ENCODE measurements around the gene PIN1.
"Not testable (repeated sequence)": the region's sequence is repeated elsewhere in the genome, so short reads cannot be mapped to it uniquely, and the experiment has no call there.

The PIN1 gene

DNA sequence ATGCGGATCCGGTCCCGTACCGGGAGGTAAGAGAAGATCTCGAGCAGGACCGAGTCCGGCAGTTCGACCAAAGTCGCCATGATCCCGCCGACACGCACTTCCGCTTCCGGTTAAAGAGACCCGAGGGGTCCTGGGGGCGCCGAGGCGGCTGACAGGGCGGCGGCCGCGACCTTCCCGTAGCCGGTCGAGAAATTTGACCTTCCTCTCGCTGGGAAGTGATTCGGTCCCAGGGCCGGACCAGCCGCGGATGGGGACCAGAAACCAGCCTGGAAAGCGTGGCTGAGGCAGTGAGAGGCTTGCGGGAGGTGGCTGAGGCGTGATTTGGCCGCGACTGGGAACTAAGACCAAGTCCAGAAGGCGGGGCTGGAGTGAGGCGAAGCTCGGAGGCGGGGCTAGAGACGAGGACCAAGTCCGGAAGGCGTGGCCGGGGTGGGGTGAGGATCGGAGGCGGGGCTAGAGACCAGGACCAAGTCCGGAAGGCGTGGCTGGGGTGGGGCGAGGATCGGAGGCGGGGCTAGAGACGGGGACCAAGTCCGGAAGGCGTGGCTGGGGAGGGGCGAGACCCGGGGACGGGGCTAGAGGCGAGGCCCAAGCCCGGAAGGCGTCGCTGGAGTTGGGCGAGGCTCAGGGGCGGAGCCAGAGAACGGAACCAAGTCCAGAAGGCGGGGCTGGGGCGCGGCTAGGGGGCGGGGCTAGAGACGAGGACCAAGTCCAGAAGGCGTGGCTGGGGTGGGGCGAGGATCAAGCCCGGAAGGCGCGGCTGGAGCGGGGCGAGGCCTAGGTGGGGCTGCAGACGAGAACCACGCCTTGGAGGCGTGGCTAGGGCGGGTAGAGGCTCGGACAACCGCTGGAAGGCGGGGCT lies 16.2 kb upstream of the PIN1 start, which contains the start of gene FBXL12:
TSS of gene FBXL12 (minus strand) at position 346 of the 862 bp plus-strand sequence. CDS start at position 80, 266 bp downstream.
- DNase-seq (ENCODE audit: low read depth in 2 of 2) = peak; percentile 98

DNA sequence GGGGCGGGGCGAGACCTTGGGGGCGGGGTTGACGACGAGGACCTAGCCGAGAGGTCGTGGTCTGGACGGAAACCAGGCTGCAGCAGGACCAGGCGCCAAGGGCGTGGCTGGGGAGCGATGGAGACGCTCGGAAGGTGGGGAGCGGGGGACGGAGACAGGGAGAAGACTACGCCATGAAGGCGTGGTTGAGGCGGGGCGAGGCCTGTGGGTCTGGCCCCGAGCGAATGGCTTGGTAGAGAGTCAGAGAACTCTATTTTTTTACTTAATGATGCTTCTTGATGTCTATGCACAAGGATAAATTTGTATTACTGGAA lies 15.6 kb upstream of the PIN1 start:
- DNase-seq (ENCODE audit: low read depth in 2 of 2) = no peak

DNA sequence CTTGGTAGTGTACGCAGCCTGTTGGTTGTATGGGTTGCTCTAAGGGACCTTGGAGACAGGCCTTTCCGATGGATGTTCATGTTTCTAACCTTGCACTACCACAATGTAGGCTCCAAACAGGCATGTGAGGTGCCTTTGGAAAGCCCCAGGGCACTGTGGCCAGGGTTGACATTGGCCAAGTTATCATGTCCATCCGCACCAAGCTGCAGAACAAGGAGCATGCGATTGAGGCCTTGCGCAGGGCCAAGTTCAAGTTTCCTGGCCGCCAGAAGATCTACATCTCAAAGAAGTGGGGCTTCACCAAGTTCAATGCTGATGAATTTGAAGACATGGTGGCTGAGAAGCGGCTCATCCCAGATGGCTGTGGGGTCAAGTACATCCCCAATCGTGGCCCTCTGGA lies 15.1 kb upstream of the PIN1 start:
- DNase-seq (ENCODE audit: low read depth in 2 of 2) = not testable (repeated sequence)

DNA sequence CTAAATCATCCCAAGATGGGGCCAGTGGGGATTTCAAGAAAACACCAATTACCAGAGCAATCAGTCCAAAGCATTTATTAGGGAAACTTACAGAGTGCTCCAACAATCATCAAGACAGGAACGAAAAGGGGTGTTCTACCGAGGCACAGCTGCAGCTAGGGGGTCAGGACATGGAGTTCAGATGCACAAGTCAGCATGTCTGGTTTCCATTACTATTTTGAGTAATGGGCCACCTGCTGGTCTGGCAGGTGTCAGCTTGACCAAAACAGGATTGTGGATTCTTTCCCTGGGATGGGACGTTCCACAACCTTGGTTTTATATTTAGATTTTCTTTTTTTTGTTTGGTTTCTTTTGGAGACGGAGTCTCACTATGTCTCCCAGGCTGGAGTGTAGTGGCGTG lies 11.3 kb upstream of the PIN1 start:
- no peak for DNase-seq (ENCODE audit: low read depth in 2 of 2)

DNA sequence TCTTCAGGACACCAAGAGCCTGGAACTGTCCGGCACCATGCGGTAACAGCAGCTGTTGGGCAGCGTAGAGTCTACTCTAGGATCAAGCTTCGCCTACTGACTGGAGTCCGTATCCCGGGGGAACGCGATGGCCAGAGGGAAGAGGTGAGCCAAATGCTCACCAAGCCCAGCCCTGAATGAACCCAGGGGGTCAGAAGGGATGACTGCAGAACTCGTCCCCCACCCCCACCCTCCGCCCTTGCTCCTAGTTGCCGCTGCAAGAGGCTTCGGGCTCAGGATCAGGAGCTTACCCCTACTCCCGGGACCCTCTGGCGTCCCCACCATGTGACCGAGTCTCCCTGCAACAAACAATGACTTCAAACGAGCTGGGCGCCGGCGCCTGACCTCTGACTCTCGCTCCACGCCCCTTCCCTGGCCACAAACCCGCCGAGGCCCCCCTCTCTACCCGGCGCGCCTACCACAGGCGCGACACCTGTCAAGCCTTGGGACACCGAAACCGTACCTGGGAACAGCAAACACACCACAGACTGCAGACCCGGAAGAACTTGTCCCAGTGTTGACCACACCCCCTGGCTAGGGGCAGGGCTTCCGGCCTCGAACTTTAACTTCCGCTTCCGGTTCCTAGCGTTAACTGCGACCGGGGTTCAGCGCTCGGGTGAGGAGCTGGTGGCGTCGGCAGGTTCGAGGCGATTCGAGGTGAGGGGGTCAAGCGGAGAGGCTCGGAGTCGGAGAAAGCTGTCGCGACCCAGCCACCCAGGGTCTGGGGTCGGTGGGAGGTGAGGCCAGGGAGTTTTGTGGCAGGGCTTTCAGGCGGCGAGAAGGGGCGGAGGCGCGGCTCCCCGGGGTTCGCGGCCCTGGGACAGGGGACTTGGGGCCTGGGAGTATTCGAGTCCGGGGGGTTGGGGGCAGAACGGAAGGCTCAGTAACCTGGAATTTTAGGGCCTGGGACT lies 7.6 kb upstream of the PIN1 start, which contains the start of gene UBL5:
TSS of gene UBL5 (plus strand) at position 630 of the 950 bp plus-strand sequence. CDS start 420 bp downstream, outside the sequence.
- peak; percentile 38 to 42 for DNase-seq (ENCODE audit: low read depth in 2 of 2)

DNA sequence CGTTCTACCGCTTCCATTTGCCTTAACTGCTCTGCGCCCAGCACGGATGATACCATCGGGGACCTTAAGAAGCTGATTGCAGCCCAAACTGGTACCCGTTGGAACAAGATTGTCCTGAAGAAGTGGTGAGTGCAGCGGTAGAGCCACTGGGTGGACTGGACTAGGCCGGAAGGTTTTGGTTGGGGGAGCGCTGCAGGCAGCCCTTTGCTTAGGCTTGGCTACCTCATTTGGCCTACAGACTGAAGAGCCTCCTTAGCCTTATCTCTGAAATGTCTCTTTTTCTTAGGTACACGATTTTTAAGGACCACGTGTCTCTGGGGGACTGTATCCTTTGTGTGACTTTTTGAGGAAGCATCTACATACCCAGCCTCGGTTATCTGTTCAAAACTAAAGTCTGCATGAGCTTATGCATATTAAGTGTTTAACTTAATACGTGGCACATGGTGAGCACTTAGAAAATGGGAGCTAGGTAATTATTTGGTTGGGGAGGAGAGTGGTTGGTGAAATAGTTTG lies 6.5 kb upstream of the PIN1 start:
- no peak for DNase-seq (ENCODE audit: low read depth in 2 of 2)

DNA sequence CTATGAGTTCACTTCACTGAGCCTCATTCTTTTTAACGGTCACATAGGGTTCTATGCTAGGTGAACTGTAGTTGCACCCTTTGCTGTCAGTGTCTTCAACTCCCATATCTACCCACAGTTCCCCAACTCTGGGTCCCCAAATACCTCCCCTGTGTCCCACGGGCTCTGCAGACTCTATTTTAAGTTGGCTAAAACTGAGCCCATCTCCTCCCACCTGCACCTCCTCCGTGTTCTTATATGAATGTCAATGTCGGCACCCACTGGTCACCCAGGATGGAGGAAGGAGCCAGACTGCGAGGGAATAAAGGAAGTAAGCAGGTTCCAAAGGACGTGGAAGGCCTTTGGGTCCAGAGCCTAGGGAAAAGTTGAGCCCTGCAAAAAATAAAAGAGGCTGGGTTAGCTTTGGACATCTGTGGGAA lies 802 bp upstream of the PIN1 start:
- no peak for DNase-seq (ENCODE audit: low read depth in 2 of 2)

DNA sequence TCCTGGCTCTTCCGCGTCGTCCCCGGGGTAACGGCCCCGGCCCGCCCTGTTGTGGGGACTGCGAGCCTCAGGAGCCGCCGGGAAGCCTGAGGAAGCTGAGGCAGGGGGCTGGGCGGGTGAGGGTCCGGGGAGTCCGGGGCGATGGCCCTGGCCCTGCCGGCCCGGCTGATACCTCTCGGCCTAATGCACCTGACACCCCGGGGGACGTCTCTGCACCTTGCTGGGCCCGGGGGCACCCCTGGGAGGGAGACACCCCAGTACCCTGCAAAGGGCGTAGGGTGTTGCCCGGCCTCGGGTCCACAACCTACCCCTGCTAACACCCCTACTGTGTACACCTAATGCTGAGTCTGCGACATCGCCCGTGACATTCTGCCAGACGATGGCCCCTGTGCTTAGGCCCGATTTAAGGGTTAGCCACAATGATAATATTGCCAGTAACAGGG lies 410 bp downstream of the PIN1 start:
- no peak for DNase-seq (ENCODE audit: low read depth in 2 of 2)

DNA sequence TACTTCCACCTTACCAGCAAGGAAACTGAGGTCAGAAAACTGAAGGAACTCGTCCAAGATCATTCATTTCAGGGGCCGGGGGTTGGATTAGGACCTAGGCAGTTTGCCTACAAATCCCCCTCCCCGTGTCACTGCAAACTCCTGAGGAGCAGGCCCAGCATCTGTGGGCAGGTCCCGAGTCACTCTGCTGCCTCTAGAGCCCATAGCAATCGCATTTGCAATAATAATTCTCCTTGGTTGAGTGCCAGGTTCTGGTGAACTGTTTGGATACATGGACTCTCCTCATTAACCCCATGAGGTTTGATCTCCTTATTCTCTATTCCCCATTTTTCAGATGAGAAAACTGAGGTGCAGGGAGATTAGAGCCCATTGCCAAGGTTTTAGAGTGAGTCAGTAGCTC lies 903 bp downstream of the PIN1 start:
- DNase-seq (ENCODE audit: low read depth in 2 of 2) = peak in 1 of 2 experiments; percentile 4

DNA sequence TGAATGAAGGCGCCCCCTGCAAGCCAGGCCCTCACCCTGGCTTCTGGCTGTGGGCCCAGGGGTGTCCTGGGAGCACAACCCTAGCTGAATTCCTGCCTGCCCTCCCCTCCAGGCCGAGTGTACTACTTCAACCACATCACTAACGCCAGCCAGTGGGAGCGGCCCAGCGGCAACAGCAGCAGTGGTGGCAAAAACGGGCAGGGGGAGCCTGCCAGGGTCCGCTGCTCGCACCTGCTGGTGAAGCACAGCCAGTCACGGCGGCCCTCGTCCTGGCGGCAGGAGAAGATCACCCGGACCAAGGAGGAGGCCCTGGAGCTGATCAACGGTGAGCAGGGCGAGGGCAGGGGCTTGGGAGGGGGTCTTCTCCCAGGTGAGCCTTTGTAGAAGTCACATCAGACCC lies 3.2 kb downstream of the PIN1 start:
- DNase-seq (ENCODE audit: low read depth in 2 of 2) = no peak

DNA sequence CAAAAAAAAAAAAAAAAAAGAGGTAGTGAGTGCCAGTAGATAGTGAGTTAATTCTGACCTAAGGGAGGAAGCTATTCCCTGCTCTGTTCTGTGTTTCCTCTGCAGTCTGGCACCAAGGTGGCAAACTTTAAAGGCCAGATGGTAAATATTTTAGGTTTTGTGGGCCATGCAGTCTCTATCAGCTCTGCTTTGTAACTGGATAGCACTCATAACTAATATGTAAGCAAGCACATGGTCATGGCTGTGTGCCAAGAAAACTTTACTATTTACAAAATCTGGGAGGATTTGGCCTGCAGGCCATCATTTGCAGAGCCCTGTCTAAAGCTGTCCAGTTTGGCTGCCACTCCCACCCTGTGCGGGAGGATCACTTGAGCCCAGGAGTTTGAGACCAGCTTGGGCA lies 4.3 kb downstream of the PIN1 start:
- DNase-seq (ENCODE audit: low read depth in 2 of 2) = no peak

DNA sequence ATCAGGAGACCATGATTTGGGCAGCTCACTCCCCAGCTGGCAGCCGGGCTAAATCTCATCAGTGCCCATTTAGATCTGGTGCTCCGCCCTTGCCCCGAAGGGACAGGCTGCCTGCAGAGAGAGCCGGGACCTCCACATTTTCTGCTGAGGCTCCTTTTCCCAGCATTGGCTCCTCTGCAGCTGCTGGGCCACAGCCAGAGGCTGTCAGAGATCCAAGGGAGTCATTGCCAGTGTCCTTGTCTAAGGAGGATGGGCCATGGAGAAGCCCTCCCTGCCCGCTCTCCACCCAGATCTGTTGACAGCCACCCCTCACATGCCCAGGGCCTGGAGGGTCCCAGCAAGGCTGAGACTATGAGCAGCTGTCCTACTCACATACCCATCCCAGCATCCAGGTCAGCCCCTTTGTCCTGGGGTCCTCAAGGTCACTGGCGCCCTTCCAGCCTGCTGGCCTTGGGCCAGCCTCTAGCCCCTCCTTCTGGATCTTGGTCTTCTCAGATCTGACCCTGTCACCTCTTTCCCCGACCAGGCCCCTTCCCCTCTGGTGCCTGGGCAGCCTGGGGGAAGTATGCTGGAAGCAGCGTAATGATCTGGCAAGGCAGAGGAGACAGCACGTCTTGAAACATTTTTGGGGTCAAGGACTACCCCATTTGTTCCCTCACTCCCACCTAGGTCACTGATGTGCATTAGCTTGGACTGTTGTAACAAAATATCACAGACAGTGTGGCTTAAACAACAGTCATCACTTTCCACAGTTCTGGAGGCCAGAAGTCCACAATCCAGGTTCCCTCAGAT lies 7.9 kb downstream of the PIN1 start:
- DNase-seq (ENCODE audit: low read depth in 2 of 2) = no peak

DNA sequence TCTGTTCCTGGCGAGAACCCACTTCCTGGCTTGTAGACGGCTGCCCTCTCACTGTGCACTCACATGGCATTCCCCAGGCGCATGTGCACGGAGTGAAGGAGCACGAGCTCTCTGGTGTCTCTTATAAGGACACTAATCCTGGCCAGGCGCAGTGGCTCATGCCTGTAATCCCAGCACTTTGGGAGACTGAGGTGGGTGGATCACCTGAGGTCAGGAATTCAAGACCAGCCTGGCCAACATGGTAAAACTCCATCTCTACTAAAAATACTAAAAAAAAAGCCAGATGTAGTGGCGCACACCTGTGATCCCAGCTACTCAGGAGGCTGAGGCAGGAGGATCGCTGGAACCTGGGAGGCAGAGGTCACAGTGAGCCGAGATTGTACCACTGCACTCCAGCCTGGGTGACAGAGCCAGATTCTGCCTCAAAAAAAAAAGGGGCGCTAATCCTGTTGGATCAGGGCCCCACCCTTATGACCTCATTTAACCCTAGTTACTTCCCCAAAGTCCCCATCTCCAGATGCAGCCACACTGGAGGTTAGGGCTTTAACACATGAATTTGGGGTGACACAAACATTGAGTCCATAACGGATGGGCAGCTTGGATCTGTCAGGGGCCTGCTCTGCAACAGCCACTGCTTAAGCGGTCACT lies 8.6 kb downstream of the PIN1 start:
- not testable (repeated sequence) for DNase-seq (ENCODE audit: low read depth in 2 of 2)

DNA sequence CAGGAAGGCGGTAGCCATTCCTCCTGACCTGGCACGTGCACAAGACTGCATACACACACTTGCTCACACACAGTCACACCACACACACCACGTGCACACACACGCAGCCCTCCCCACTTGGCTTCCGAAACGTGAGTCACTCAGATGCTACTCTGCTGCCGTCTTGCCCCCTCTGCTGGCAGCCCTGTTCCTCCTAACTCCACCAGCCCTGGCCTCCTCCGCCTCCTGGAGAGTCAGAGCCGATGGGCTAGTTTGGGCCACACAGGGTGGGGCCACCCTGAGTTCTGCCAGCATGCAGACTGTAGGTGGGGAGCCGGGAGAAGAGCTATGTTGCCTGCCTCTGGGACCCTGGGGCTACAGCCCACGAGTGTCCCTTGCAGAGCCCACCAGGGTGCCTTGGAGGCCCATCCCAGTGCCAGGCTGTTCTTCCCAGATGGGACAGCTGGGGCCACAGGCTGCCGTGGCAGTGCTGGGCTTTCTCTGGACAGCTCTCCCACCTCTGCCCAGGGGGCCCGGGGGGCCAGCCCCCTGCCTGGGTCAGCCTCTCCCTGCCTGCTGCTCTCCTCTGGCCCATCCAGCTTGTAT lies 12.1 kb downstream of the PIN1 start:
- DNase-seq (ENCODE audit: low read depth in 2 of 2) = peak; percentile 75 to 78

DNA sequence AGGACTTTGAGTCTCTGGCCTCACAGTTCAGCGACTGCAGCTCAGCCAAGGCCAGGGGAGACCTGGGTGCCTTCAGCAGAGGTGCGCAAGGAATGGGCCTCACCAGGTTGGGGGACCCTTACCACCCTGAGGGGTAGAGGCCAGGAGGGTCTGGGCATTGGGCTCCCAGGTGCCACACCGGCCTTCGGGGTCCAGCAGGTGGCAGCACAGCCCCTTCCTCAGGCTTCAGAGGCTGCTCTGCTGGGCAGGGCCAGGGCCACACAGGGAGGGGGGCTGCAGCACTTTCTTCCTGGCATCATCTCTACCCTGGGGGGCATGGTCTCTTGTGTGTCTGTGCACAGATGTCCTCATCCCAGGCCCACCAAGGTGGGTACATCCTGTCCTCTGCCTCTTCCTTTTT lies 12.9 kb downstream of the PIN1 start:
- no peak for DNase-seq (ENCODE audit: low read depth in 2 of 2)

DNA sequence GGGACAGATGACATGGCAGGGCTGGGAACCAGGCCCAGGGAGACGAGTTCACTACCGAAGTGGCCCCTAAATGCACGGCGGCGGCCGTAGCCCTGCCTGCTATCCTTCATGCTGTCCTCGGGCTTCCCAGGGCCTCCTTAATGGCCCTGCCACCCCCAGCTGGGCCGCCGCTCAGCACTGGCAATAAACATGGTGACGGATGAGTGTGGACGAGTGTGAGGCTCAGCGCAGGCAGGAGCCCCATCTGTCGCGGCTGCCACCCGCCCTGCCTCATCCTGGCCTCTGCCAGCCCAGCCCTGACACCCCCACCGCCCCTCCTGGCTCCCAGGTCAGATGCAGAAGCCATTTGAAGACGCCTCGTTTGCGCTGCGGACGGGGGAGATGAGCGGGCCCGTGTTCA lies 13.6 kb downstream of the PIN1 start:
- no peak for DNase-seq (ENCODE audit: low read depth in 2 of 2)

DNA sequence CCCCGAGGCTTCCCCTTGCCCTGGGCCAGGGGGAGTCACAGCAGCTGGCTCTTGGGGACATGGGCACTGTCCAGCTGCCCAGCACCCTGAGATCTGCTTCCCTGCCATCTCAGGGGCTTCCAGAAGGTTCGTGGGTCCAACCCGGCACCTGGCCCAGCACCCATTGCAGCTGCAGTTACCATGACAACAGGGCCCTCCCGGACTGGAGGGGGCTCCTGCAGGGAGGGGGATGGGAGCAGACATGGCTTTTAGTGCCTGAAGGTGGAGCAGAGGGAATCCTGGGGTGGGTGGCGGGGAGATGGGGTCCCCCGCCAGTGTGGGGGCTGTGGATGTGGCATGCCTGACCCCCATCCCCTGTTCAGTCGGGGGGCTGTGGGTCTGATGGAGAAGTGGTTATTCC lies 14.7 kb downstream of the PIN1 start:
- DNase-seq (ENCODE audit: low read depth in 2 of 2) = no peak

DNA sequence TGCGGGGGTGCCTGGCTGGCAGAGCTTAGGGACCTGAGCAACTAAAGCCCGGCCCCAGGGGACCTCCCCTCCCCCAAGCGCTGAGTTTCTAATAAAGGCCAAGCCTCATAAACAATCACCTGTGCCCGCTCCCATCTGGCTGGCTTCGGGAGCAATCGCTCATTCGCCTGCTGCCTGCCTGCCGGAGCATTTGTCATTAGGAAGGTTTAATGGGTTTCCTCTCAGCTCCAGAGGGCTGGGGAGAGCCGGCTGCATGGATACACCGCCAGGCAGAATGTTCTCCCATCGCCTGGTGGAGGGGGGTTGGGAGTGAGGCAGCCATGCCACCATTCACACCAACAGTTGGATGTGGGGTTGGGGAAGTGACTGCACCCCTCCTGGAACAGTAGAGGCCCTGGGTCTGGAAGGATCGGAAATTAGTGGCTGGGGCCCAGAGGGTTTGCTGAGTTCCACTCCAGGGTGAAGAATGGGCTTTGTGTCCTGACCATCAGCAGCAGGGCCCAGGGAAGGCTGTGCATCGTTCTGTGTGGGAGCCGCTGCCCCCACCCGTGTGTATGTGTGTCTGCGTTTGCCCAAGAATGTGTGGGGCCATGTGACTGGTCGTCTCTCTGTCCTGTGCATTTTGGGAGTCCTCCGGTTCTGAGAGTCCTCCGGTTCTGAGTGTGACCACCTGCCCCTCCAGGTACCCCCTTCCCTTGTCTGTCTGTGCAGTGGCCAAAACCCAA lies 15.3 kb downstream of the PIN1 start:
- no peak for DNase-seq (ENCODE audit: low read depth in 2 of 2)

DNA sequence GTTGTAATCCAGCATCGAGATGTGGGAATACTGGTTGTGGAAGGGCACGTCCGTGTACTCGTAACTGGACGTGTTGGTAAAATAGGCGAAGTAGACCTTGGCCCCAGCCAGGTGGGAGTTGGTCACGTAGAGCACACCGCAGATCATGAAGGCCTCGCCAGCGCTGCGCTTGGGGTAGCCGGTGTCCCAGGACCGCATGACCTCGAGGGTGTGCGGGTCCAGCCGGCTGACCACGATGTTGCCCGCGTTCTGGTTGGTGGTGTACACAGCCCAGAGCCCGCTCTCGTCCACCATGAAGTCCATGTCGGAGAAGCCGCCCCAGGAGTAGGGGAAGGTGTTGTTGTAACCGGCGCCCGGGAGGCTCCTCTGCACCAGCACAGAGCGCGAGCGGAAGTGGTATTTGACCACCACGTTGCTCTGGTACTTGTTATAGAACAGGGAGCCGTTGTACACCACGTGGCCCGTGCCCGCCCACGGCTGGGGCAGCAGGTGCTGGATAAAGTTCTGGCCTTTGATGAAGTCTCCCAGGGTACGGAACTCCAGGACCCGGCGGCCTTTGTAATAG lies 19.2 kb downstream of the PIN1 start:
- DNase-seq (ENCODE audit: low read depth in 2 of 2) = no peak

DNA sequence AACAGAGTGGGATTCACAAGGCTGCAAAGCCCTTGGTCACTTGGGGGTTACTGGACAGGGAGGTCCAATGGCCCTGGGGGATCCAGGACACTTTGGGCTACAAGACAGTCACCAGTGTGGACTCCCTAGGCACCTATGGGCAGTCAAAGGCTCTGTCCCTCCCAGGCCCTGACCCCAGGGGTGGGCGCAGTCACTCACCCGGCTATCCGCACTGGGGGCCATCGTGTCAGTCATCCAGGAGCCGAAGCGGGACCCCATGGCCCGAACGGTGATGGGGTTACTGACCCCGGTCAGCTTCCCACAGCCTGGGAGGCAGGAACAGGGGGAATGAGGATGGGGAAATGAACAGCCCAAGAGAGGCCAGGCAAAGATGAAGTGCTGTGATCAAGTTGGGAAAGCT lies 21.5 kb downstream of the PIN1 start:
- no peak for DNase-seq (ENCODE audit: low read depth in 2 of 2)

Data from fibroblast of skin of left biceps (primary cell).